HUES48 (cell line): Measurements from ENCODE around the gene MIA3.
"Not testable (repeated sequence)": the region's sequence is repeated elsewhere in the genome, so short reads cannot be mapped to it uniquely, and the experiment has no call there.

Source experiments
- H3K27ac ChIP-seq: one replicate; pipeline ENCODE4 v1.7.0; 2013; ENCODE audit warnings: low read depth, low read length, inconsistent platforms
- H3K27me3 ChIP-seq: 2 replicates; pipeline ENCODE4 v1.6.1; 2013; ENCODE audit warnings: mild to moderate bottlenecking, low read length; ENCODE audit not compliant: control insufficient read depth, insufficient read depth
- H3K36me3 ChIP-seq: 2 replicates; pipeline ENCODE4 v1.6.1; 2013; ENCODE audit warnings: low read length; ENCODE audit not compliant: control insufficient read depth, insufficient read depth
- H3K4me1 ChIP-seq: 2 replicates; pipeline ENCODE4 v1.6.1; 2013; ENCODE audit warnings: mild to moderate bottlenecking, low read length; ENCODE audit not compliant: control insufficient read depth, insufficient read depth
- H3K4me3 ChIP-seq: 2 replicates; pipeline ENCODE4 v1.5.1; 2013; ENCODE audit warnings: mild to moderate bottlenecking, low read depth, low read length
- H3K9ac ChIP-seq: 2 replicates; pipeline ENCODE4 v1.6.1; 2013; ENCODE audit warnings: mild to moderate bottlenecking, low read depth, low read length, moderate library complexity
- H3K9me3 ChIP-seq: 2 replicates; pipeline ENCODE4 v1.6.1; 2013; ENCODE audit warnings: low read length; ENCODE audit not compliant: control insufficient read depth, insufficient read depth

MIA3 gene

GRCh38 chr1:222668184-222668583 lies 50.3 kb downstream of the MIA3 start:
- not testable (repeated sequence) for H3K27me3 ChIP-seq, H3K9me3 ChIP-seq, H3K27ac ChIP-seq, H3K4me1 ChIP-seq, H3K4me3 ChIP-seq, H3K9ac ChIP-seq
- H3K36me3 ChIP-seq = peaks cover 76% of the 10 kb centered on the region

GRCh38 chr1:222669107-222669506 lies 51.2 kb downstream of the MIA3 start:
- H3K9ac ChIP-seq = not testable (repeated sequence)
- peaks cover 70% of the 10 kb centered on the region for H3K36me3 ChIP-seq

GRCh38 chr1:222670110-222670509 lies 52.2 kb downstream of the MIA3 start:
- no peak overlapping the region for H3K9ac ChIP-seq
- H3K27ac ChIP-seq = no peak overlapping the region
- H3K4me3 ChIP-seq = no peak overlapping the region
- no peaks in the 10 kb centered on the region for H3K27me3 ChIP-seq
- peaks cover 70% of the 10 kb centered on the region for H3K36me3 ChIP-seq
- H3K9me3 ChIP-seq = no peaks in the 10 kb centered on the region
- no peaks in the 10 kb centered on the region for H3K4me1 ChIP-seq

More at GRCh38 chr1:222669107-222669506, 51.2 kb downstream of the MIA3 start:
- H3K27ac ChIP-seq, H3K27me3 ChIP-seq, H3K9me3 ChIP-seq, H3K4me1 ChIP-seq, H3K4me3 ChIP-seq: not testable (repeated sequence)

DNA sequence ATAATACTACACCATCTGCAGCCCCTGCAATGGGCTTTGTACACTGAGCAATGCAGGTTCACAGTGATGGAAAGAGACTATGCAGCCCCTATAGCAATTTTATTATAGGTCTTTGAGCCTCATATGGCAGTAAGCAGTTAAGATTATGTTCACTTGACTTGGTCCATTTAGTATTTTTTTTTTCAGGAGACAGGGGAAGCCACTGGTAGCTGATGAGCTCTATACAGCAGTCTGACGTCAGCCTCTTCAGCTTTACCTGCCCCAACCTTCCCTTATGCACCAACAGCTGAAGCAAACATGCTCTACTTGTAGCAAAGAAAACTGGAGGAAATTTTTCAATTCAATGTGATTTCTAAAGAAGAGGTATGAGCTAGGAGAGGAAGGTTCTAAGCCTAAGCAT lies 62.2 kb downstream of the MIA3 start:
- H3K4me3 ChIP-seq = no peak overlapping the region
- no peaks in the 10 kb centered on the region for H3K4me1 ChIP-seq
- peaks cover 38% of the 10 kb centered on the region for H3K36me3 ChIP-seq
- H3K27ac ChIP-seq = no peak overlapping the region
- H3K27me3 ChIP-seq = no peaks in the 10 kb centered on the region
- no peak overlapping the region for H3K9ac ChIP-seq
- no peaks in the 10 kb centered on the region for H3K9me3 ChIP-seq

DNA sequence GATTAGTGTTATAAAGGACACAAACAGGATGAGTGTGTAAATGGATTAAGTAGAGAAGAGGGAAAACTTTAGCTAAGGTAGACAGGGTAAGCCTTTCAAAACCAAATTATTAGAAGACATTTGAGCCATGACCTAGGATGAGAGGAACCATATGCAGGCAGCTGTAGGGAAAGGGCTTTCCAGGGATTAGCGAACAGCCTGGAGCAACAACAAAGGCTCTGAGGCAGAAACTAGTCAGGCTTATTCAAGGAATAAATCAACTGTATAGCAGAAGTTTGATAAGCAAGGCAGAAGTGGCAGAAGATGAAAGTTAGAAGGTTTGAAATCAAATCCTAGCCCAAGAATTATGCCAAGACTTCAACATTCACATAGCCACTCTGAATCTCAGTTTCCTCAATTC lies 73.1 kb downstream of the MIA3 start:
- H3K9ac ChIP-seq = no peak overlapping the region
- H3K4me1 ChIP-seq = no peaks in the 10 kb centered on the region
- H3K27me3 ChIP-seq = no peaks in the 10 kb centered on the region
- H3K9me3 ChIP-seq = no peaks in the 10 kb centered on the region
- H3K4me3 ChIP-seq = no peak overlapping the region
- H3K27ac ChIP-seq = no peak overlapping the region
- H3K36me3 ChIP-seq = peaks cover 54% of the 10 kb centered on the region

DNA sequence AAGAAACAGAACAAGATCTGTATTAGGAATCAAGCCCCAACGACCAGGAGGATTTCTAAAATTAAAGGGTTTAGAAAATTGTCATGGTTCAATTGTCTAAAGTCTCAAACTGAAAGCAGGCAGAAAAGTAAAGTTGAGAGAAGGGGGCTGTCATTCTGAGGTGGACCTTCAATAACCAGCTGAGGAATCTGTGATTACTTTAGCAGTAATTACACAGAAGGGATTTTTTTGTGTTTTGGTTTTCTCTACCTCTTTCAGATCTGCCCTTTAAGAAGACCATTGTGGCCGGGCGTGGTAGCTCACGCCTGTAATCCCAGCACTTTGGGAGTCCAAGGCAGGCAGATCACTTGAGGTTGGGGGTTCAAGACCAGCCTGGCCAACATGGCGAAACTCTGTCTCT lies 77.0 kb downstream of the MIA3 start:
- H3K9ac ChIP-seq = no peak overlapping the region
- H3K27ac ChIP-seq = no peak overlapping the region

DNA sequence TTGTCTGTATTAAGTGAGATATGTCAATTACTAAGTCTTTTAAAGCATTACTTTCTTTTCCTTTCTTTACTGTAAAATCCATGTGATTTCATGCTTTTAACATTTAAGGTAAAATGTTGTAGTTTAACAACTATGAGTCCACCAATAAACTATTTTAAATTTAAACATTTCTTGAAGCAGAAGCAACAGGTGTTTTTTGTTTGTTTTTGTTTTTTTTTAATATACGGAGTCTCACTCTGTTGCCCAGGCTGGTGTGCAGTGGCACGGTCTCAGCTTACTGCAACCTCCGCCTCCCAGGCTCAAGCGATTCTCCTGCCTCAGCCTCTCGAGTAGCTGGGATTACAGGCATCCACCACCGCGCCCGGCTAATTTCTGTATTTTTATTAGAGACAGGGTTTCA lies 78.8 kb downstream of the MIA3 start:
- H3K27me3 ChIP-seq = no peaks in the 10 kb centered on the region
- H3K4me1 ChIP-seq = no peaks in the 10 kb centered on the region
- H3K27ac ChIP-seq = no peak overlapping the region
- H3K9ac ChIP-seq = no peak overlapping the region
- H3K36me3 ChIP-seq = peaks cover 43% of the 10 kb centered on the region
- H3K4me3 ChIP-seq = no peak overlapping the region
- H3K9me3 ChIP-seq = no peaks in the 10 kb centered on the region; the same call in 1 of the 2 replicates

More for the DNA sequence above, 77.0 kb downstream of the MIA3 start:
- Histone ChIP-seq H3K9me3 (no peaks in the 10 kb centered on the region; the same call in 1 of the 2 replicates), H3K4me1 (no peaks in the 10 kb centered on the region), H3K36me3 (peaks cover 39% of the 10 kb centered on the region), H3K4me3 (no peak overlapping the region), H3K27me3 (no peaks in the 10 kb centered on the region)

- no peaks in the 10 kb centered on the region for H3K4me1 ChIP-seq
- peaks cover 42% of the 10 kb centered on the region for H3K36me3 ChIP-seq
- no peak overlapping the region for H3K27ac ChIP-seq
- no peak overlapping the region for H3K4me3 ChIP-seq
- H3K9ac ChIP-seq = no peak overlapping the region
- no peaks in the 10 kb centered on the region for H3K27me3 ChIP-seq
- no peaks in the 10 kb centered on the region; the same call in 1 of the 2 replicates for H3K9me3 ChIP-seq
Measured at GRCh38 chr1:222697203-222697602, 79.3 kb downstream of the MIA3 start.

- Histone ChIP-seq H3K9ac (no peak overlapping the region), H3K9me3 (no peaks in the 10 kb centered on the region; the same call in 1 of the 2 replicates), H3K4me1 (no peaks in the 10 kb centered on the region), H3K36me3 (peaks cover 42% of the 10 kb centered on the region), H3K27me3 (no peaks in the 10 kb centered on the region), H3K4me3 (no peak overlapping the region), H3K27ac (no peak overlapping the region)
Measured at GRCh38 chr1:222697826-222698225, 79.9 kb downstream of the MIA3 start.

DNA sequence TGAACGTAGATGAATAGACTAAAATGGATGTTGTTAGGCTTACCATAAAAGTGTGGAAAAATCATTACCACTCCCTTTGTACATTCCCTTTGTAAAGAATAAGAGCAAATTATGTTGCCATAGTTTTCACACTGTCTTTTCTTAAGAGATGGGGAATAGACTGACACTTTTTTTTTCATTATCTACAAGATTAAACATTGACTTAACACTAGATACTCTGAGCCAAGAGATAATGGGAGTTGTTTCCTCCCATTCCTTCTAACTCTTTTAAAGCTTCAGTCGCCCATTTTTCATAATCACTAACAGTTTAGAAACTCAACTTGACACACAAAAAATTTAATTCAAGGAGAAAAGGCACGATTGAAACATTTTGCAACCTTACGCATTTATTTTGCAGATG lies 84.3 kb downstream of the MIA3 start:
- no peak overlapping the region for H3K9ac ChIP-seq
- H3K27ac ChIP-seq = no peak overlapping the region
- H3K36me3 ChIP-seq = peaks cover 33% of the 10 kb centered on the region
- no peak overlapping the region for H3K4me3 ChIP-seq
- no peaks in the 10 kb centered on the region for H3K27me3 ChIP-seq
- peaks cover 2% of the 10 kb centered on the region; the same call in 1 of the 2 replicates for H3K9me3 ChIP-seq
- H3K4me1 ChIP-seq = no peaks in the 10 kb centered on the region

DNA sequence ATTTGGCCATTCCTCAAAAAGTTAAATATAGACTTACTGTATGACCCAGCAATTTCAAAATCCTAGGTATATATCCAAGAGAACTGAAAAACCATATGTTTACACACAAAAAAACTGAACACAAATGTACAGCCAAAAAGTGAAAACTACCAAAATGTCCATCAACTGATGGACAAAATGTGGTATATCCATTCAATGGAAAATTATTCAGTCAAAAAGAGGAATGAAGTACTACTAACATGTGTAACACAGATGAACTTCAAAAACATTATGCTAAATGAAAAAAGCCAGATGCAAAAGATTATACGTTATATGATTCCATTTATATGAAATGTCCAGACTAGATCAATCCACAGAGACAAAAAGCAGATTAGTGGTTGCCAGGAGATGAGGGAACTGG lies 86.4 kb downstream of the MIA3 start:
- Histone ChIP-seq H3K9me3 (peaks cover 2% of the 10 kb centered on the region; the same call in 1 of the 2 replicates), H3K4me1 (no peaks in the 10 kb centered on the region), H3K4me3 (no peak overlapping the region), H3K9ac (no peak overlapping the region), H3K36me3 (peaks cover 31% of the 10 kb centered on the region), H3K27ac (no peak overlapping the region), H3K27me3 (no peaks in the 10 kb centered on the region)

GRCh38 chr1:222706815-222707214 lies 88.9 kb downstream of the MIA3 start:
- H3K36me3 ChIP-seq = peaks cover 21% of the 10 kb centered on the region

More at GRCh38 chr1:222706815-222707214, 88.9 kb downstream of the MIA3 start:
- 0 out of 2 replicates have a peak, but pooled peaks cover 2% of the 10 kb centered on the region for H3K9me3 ChIP-seq
- H3K9ac ChIP-seq = no peak overlapping the region
- H3K27me3 ChIP-seq = no peaks in the 10 kb centered on the region
- no peak overlapping the region for H3K4me3 ChIP-seq
- H3K4me1 ChIP-seq = peaks cover 6% of the 10 kb centered on the region; the same call in 1 of the 2 replicates
- no peak overlapping the region for H3K27ac ChIP-seq
